ENCODE data around the gene PI16. TPM values are rescaled to one million over a fixed set of nuclear protein-coding genes. Genes with fewer than 3 reads are reported as not detected.

Gene PI16
- total and polyA plus RNA-seq, 2 of the 13 experiments (the other 11 are each of a cell fraction or from before 2014, with no cell fraction given) = not detected

DNA sequence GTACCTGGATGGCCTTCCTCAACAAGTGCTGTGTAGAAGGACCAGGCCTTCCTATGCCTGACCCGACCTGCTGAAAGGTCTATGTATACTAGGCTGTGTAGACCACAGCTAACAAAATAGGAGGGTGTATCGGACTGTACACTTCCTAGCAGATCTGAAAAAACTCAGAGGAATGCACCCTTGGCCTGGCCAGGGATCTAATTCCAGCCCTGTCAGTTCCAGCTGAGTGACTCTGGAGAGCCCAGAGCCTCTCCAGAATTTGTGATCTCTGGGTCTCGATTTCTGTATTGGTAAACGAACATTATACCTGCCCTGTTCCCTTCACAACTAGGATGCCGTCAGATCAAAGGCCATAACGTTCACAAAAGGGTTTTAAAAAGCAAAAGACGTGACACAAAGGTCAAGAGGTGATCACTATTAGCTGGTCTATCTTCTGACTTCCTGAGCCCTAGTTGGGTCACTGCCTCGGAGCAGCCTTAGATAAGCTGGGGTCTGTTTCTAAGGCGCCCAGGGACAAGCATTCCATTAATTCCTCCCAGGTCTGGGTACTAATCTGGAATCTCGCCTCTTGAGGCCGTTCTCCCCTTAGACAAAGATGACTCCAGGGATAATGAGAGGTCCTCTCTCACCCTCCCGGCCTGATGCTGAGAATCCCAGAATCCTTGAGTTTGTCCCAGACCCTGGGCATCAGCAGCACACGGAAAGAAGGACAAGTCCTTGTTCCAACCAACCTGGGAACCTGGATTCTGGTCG is 17.6 kb downstream of the PI16 start:
- WGBS (ENCODE audit: low lambda C conversion rate) = 92% methylated on average over 14 of the region's 14 CpGs
- no peak overlapping the region for H3K9ac ChIP-seq (ENCODE audit: insufficient read depth, low read depth, low read length)
- H3K9me3 ChIP-seq (ENCODE audit: low read length) = no peaks in the 10 kb centered on the region
- H3K4me2 ChIP-seq (ENCODE audit: low read depth, low read length) = no peak overlapping the region
- ATAC-seq (no peak), FAIRE-seq (no peak), DNase-seq (ENCODE audit: low spot score) (no peak)
- no peak overlapping the region for H3K4me3 ChIP-seq (replicated peaks in 1 of 3; ENCODE audit: insufficient read depth in 1 of 3, low read depth in 2 of 3, low read length in 3 of 3)
- no peaks in the 10 kb centered on the region for H3K4me1 ChIP-seq (ENCODE audit: insufficient read depth, low read length)
- ChIA-PET CTCF (ENCODE audit: low intra/inter-chr PET ratio, low total read pairs) (no interaction called here), POLR2A (no interaction called here)
- H2AFZ ChIP-seq (ENCODE audit: low read length) = no peak overlapping the region
- H4K20me1 ChIP-seq (ENCODE audit: insufficient read depth, low read length) = no peaks in the 10 kb centered on the region
- TF ChIP-seq DDIT3 (CRISPR knock-in tag; IDR thresholded peaks at IDR 0.05) (no peak), ZNF432 (CRISPR knock-in tag; IDR thresholded peaks at IDR 0.05; ENCODE audit: borderline replicate concordance) (no peak), KAT8 (CRISPR knock-in tag; IDR thresholded peaks at IDR 0.05) (no peak), CHCHD3 (CRISPR knock-in tag; IDR thresholded peaks at IDR 0.05) (no peak), ZNF383 (CRISPR knock-in tag; IDR thresholded peaks at IDR 0.05; ENCODE audit: borderline replicate concordance) (no peak), ARNT (IDR thresholded peaks at IDR 0.05) (no peak), MIER3 (CRISPR knock-in tag; IDR thresholded peaks at IDR 0.05; ENCODE audit: borderline replicate concordance) (no peak)
- in situ Hi-C loops (cut with HindIII; ENCODE audit: extremely low pct_ligation_motif_present, low pct_unique_long_range_greater_than_20kb) (no loop called here), intact Hi-C loops (cut with micrococcal nuclease; ENCODE audit: unreplicated experiment) (no loop called here)
- no peak overlapping the region for H3K27ac ChIP-seq (ENCODE audit: extremely low read length, insufficient read depth, low read length)
- no peaks in the 10 kb centered on the region for H3K79me2 ChIP-seq (ENCODE audit: insufficient read depth, low read length)
- H3K36me3 ChIP-seq (replicated peaks in 1 of 2; ENCODE audit: control insufficient read depth in 1 of 2, insufficient read depth in 2 of 2, low read length in 2 of 2) = peaks cover 77 to 98% of the 10 kb centered on the region in 2 experiments
- H3K27me3 ChIP-seq (ENCODE audit: control insufficient read depth in 1 of 2, insufficient read depth in 2 of 2, low read length in 2 of 2) = no peaks in the 10 kb centered on the region
- no TSS peak for BruUV-seq (replicated peaks)

DNA sequence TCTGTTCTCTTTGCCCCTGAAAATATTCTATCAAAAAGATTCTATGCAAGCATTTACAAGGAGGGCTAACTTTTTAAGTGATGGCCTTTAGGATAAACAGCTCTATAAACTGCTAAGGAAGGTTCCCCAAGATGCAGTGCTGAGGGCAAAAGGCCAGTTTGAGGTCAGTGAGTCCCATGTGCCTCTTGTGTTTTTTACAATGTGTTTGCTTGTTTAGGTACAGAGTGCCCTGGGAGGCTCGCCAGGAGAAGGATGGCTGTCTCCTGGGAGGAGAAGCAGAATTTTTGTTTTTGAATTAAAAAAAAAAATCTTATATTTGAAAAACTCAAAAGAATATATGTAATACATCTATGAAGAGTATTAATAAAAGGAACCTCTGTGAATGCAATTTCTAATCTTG is 18.7 kb downstream of the PI16 start:
- POLR2A ChIA-PET = no interaction called here
- no TSS peak for BruUV-seq (replicated peaks)
- Histone ChIP-seq H3K36me3 (replicated peaks in 1 of 2; ENCODE audit: control insufficient read depth in 1 of 2, insufficient read depth in 2 of 2, low read length in 2 of 2) (peaks cover 82 to 98% of the 10 kb centered on the region in 2 experiments), H3K27ac (ENCODE audit: extremely low read length, insufficient read depth, low read length) (no peak overlapping the region), H3K9me3 (ENCODE audit: low read length) (no peaks in the 10 kb centered on the region), H4K20me1 (ENCODE audit: insufficient read depth, low read length) (no peaks in the 10 kb centered on the region), H3K79me2 (ENCODE audit: insufficient read depth, low read length) (no peaks in the 10 kb centered on the region), H2AFZ (ENCODE audit: low read length) (no peak overlapping the region), H3K4me1 (ENCODE audit: insufficient read depth, low read length) (no peaks in the 10 kb centered on the region), H3K4me3 (replicated peaks in 1 of 3; ENCODE audit: insufficient read depth in 1 of 3, low read depth in 2 of 3, low read length in 3 of 3) (no peak overlapping the region), H3K27me3 (ENCODE audit: control insufficient read depth in 1 of 2, insufficient read depth in 2 of 2, low read length in 2 of 2) (no peaks in the 10 kb centered on the region), H3K4me2 (ENCODE audit: low read depth, low read length) (no peak overlapping the region), H3K9ac (ENCODE audit: insufficient read depth, low read depth, low read length) (no peak overlapping the region)
- WGBS (ENCODE audit: low lambda C conversion rate) = 92% methylated on average over 1 of the region's 1 CpG
- ATAC-seq (no peak), FAIRE-seq (no peak), DNase-seq (ENCODE audit: low spot score) (no peak)
- intact Hi-C loops (cut with micrococcal nuclease; ENCODE audit: unreplicated experiment) (no loop called here), in situ Hi-C loops (cut with HindIII; ENCODE audit: extremely low pct_ligation_motif_present, low pct_unique_long_range_greater_than_20kb) (no loop called here)
- CTCF ChIA-PET (ENCODE audit: low intra/inter-chr PET ratio, low total read pairs) = no interaction called here
- TF ChIP-seq RAD51 (IDR thresholded peaks at IDR 0.05; ENCODE audit: borderline replicate concordance) (no peak), FIP1L1 (IDR thresholded peaks at IDR 0.05; ENCODE audit: borderline replicate concordance, insufficient read depth, low read depth, low read length) (no peak), ZFP36L1 (CRISPR knock-in tag; IDR thresholded peaks at IDR 0.05) (no peak), HOXA7 (CRISPR knock-in tag; IDR thresholded peaks at IDR 0.05) (no peak), ZNF414 (CRISPR knock-in tag; IDR thresholded peaks at IDR 0.05) (no peak), HOXA9 (CRISPR knock-in tag; IDR thresholded peaks at IDR 0.05; ENCODE audit: borderline replicate concordance) (no peak)
- TF ChIP-seq, protein P1, sequence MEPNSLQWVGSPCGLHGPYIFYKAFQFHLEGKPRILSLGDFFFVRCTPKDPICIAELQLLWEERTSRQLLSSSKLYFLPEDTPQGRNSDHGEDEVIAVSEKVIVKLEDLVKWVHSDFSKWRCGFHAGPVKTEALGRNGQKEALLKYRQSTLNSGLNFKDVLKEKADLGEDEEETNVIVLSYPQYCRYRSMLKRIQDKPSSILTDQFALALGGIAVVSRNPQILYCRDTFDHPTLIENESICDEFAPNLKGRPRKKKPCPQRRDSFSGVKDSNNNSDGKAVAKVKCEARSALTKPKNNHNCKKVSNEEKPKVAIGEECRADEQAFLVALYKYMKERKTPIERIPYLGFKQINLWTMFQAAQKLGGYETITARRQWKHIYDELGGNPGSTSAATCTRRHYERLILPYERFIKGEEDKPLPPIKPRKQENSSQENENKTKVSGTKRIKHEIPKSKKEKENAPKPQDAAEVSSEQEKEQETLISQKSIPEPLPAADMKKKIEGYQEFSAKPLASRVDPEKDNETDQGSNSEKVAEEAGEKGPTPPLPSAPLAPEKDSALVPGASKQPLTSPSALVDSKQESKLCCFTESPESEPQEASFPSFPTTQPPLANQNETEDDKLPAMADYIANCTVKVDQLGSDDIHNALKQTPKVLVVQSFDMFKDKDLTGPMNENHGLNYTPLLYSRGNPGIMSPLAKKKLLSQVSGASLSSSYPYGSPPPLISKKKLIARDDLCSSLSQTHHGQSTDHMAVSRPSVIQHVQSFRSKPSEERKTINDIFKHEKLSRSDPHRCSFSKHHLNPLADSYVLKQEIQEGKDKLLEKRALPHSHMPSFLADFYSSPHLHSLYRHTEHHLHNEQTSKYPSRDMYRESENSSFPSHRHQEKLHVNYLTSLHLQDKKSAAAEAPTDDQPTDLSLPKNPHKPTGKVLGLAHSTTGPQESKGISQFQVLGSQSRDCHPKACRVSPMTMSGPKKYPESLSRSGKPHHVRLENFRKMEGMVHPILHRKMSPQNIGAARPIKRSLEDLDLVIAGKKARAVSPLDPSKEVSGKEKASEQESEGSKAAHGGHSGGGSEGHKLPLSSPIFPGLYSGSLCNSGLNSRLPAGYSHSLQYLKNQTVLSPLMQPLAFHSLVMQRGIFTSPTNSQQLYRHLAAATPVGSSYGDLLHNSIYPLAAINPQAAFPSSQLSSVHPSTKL (CRISPR knock-in tag; IDR thresholded peaks at IDR 0.05) = no peak

Data from HepG2 (cell line).